Uterus (tissue), 4 donors: ENCODE results near the gene SOX9. TPM values are rescaled to one million over a fixed set of nuclear protein-coding genes. Genes with fewer than 3 reads are reported as not detected.

ENCODE experiments used
- DNase-seq, 2 donors: peaks; one replicate each; pipeline ENCODE4 v3.0.0-alpha.2; 2019 to 2020
- H3K27ac ChIP-seq, 2 donors: fragments of 200-600 bp; sonication (generic); 1 replicate in 1 of 2; 2 replicates in 1 of 2; pipeline ENCODE4 v1.5.1; 2016 to 2018
- H3K27me3 ChIP-seq, 2 donors: fragments of 200-600 bp; sonication (generic); one replicate each; pipeline ENCODE4 v1.5.1; 2018 to 2019; ENCODE audit warnings: control low read depth in 1 of 2
- H3K36me3 ChIP-seq, 2 donors: fragments of 200-600 bp; sonication (generic); one replicate each; pipeline ENCODE4 v1.5.1; 2019; ENCODE audit warnings: control low read depth in 1 of 2
- H3K4me1 ChIP-seq, 2 donors: fragments of 200-600 bp; sonication (generic); one replicate each; pipeline ENCODE4 v1.5.1; 2018 to 2019; ENCODE audit warnings: control low read depth in 1 of 2
- H3K4me3 ChIP-seq, 2 donors: fragments of 200-600 bp; sonication (generic); 1 replicate in 1 of 2; 2 replicates in 1 of 2; pipeline ENCODE4 v1.5.1; 2018 to 2019; ENCODE audit warnings: mild to moderate bottlenecking in 1 of 2
- H3K9me3 ChIP-seq, 2 donors: fragments of 200-600 bp; sonication (generic); one replicate each; pipeline ENCODE4 v1.5.1; 2019; ENCODE audit warnings: control low read depth in 1 of 2
- CTCF ChIP-seq, 4 experiments: fragments of 200-600 bp in 2 of 4; fragments of 450-650 bp in 2 of 4; sonication (generic) in 2 of 4; IDR thresholded peaks; one replicate each; pipeline ENCODE4 v1.5.1; 2016 to 2019; ENCODE audit warnings: antibody characterized with exemption in 4 of 4, mild to moderate bottlenecking in 2 of 4, moderate library complexity in 1 of 4
- POLR2A ChIP-seq, 2 donors: fragments of 450-650 bp; IDR thresholded peaks; one replicate each; pipeline ENCODE4 v1.6.1; 2016; ENCODE audit warnings: antibody characterized with exemption in 2 of 2, mild to moderate bottlenecking in 1 of 2, moderate library complexity in 1 of 2
- intact Hi-C: fragments of 100-400 bp; cut with DNase I; formaldehyde crosslinking; loops from one replicate; pipeline ENCODE4 v1.15.1; 2023; ENCODE audit warnings: low total_unique reads
- total RNA-seq, 4 donors: library from RNA; depleted of rRNA in 3 of 4; stranded (reverse); fragments of >200 nt in 3 of 4; gene quantifications; one replicate each; pipeline versions ENCODE4 v1.1.0 to v1.2.4, GENCODE V29; 2014 to 2023
- donor health status: DM: yes; HTN: yes; CAD: no.

Gene SOX9
- total RNA-seq, 4 donors from 2014 or later: 1.8 to 6.8 TPM; not detected in 2

- no peaks in the 10 kb centered on the region for H3K4me1 ChIP-seq
- H3K4me3 ChIP-seq: no peak overlapping the region
- no peaks in the 10 kb centered on the region for H3K36me3 ChIP-seq
- no peak for DNase-seq
- no peaks in the 10 kb centered on the region for H3K9me3 ChIP-seq
- no peak overlapping the region for H3K27ac ChIP-seq
- TF ChIP-seq POLR2A (IDR thresholded peaks at IDR 0.05) (no peak), CTCF (IDR thresholded peaks at IDR 0.05) (no peak)
- intact Hi-C loops: no loop called here
- no peaks in the 10 kb centered on the region for H3K27me3 ChIP-seq
These were observed 46.8 kb downstream of the SOX9 start for GRCh38 chr17:72167593-72167992.

GRCh38 chr17:72169823-72170222 is 49.0 kb downstream of the SOX9 start:
- Histone ChIP-seq H3K36me3 (no peaks in the 10 kb centered on the region), H3K27ac (no peak overlapping the region), H3K27me3 (no peaks in the 10 kb centered on the region), H3K9me3 (no peaks in the 10 kb centered on the region), H3K4me1 (no peaks in the 10 kb centered on the region), H3K4me3 (no peak overlapping the region)
- DNase-seq: no peak
- intact Hi-C loops: no loop called here
- TF ChIP-seq CTCF (IDR thresholded peaks at IDR 0.05) (no peak), POLR2A (IDR thresholded peaks at IDR 0.05) (no peak)

- intact Hi-C loops: no loop called here
- no peak overlapping the region for H3K27ac ChIP-seq
- no peak for DNase-seq
- no peaks in the 10 kb centered on the region for H3K4me1 ChIP-seq
- no peak overlapping the region for H3K4me3 ChIP-seq
- no peaks in the 10 kb centered on the region for H3K27me3 ChIP-seq
- TF ChIP-seq POLR2A (IDR thresholded peaks at IDR 0.05) (no peak), CTCF (IDR thresholded peaks at IDR 0.05) (no peak)
- no peaks in the 10 kb centered on the region for H3K9me3 ChIP-seq
- no peaks in the 10 kb centered on the region for H3K36me3 ChIP-seq
These were observed 51.2 kb downstream of the SOX9 start for GRCh38 chr17:72171703-72172667.

- Histone ChIP-seq H3K36me3 (no peaks in the 10 kb centered on the region), H3K9me3 (no peaks in the 10 kb centered on the region), H3K4me3 (no peak overlapping the region), H3K4me1 (no peaks in the 10 kb centered on the region), H3K27me3 (no peaks in the 10 kb centered on the region), H3K27ac (no peak overlapping the region)
- intact Hi-C loops: no loop called here
- TF ChIP-seq POLR2A (IDR thresholded peaks at IDR 0.05) (no peak), CTCF (IDR thresholded peaks at IDR 0.05) (no peak)
- DNase-seq: no peak
These were observed 52.8 kb downstream of the SOX9 start for GRCh38 chr17:72173499-72174116.

- H3K4me1 ChIP-seq: no peaks in the 10 kb centered on the region
- DNase-seq: no peak
- no peaks in the 10 kb centered on the region for H3K9me3 ChIP-seq
- no peaks in the 10 kb centered on the region for H3K36me3 ChIP-seq
- no peak overlapping the region for H3K27ac ChIP-seq
- intact Hi-C loops: no loop called here
- TF ChIP-seq CTCF (IDR thresholded peaks at IDR 0.05): no peak
- TF ChIP-seq POLR2A (IDR thresholded peaks at IDR 0.05): no peak
- H3K27me3 ChIP-seq: no peaks in the 10 kb centered on the region
- H3K4me3 ChIP-seq: no peak overlapping the region
These were observed 54.4 kb downstream of the SOX9 start for GRCh38 chr17:72175263-72175662.
